HFFc6 (cell line): Measurements from ENCODE around the gene ATE1. TPM values are rescaled to one million over a fixed set of nuclear protein-coding genes. Genes with fewer than 3 reads are reported as not detected.

Experiments used
- DNase-seq: peaks from one replicate; pipeline ENCODE4 v3.0.0-alpha.2; 2018
- H3K27ac Mint-ChIP-seq: 2 replicates; pipeline ENCODE4 v1.8.0; 2020; ENCODE audit warnings: mild to moderate bottlenecking, mixed read lengths
- H3K27me3 Mint-ChIP-seq: 2 replicates; pipeline ENCODE4 v1.8.0; 2021; ENCODE audit warnings: mild to moderate bottlenecking, moderate library complexity, mixed read lengths; ENCODE audit not compliant: insufficient read depth
- H3K36me3 Mint-ChIP-seq: 2 replicates; pipeline ENCODE4 v1.8.0; 2021; ENCODE audit warnings: low read depth, mixed read lengths
- H3K4me1 Mint-ChIP-seq: 2 replicates; pipeline ENCODE4 v1.8.0; 2020; ENCODE audit warnings: low read depth, mixed read lengths
- H3K4me3 Mint-ChIP-seq: 2 replicates; pipeline ENCODE4 v1.8.0; 2020; ENCODE audit warnings: mild to moderate bottlenecking, moderate library complexity, mixed read lengths
- H3K9me3 Mint-ChIP-seq: 2 replicates; pipeline ENCODE4 v1.8.0; 2020; ENCODE audit warnings: mild to moderate bottlenecking, mixed read lengths
- CTCF ChIP-seq: fragments of 200-600 bp; sonication (generic); IDR thresholded peaks from 2 replicates; pipeline ENCODE4 v1.5.0; 2021; ENCODE audit warnings: antibody characterized with exemption, mild to moderate bottlenecking
- total RNA-seq, 6 experiments: library from RNA; stranded (reverse); fragmentation: NEBNext Ultra II Directional; extraction: Animal tissue kit (Norgen Biotek cat#: 25700); gene quantifications; 2 replicates in 1 of 6; 3 replicates in 5 of 6; pipeline ENCODE4 v1.2.3, GENCODE V29; 2021

The ATE1 gene
- total RNA-seq, 6 experiments from 2014 or later: 19.4 to 25.2 (median 21.0) TPM

GRCh38 chr10:121800146-121800545 lies 127.7 kb downstream of the ATE1 start:
- Mint-ChIP-seq H3K27me3 (no peaks in the 10 kb centered on the region; the same call in 1 of the 2 replicates), H3K4me1 (no peaks in the 10 kb centered on the region), H3K9me3 (no peaks in the 10 kb centered on the region), H3K36me3 (peaks cover 8% of the 10 kb centered on the region; the same call in 1 of the 2 replicates), H3K27ac (no peak overlapping the region), H3K4me3 (no peak overlapping the region)
- TF ChIP-seq CTCF: no peak
- DNase-seq: no peak

- Mint-ChIP-seq H3K36me3 (peaks cover 5% of the 10 kb centered on the region; the same call in 1 of the 2 replicates), H3K4me3 (no peak overlapping the region), H3K27ac (no peak overlapping the region), H3K4me1 (no peaks in the 10 kb centered on the region; the same call in 1 of the 2 replicates), H3K9me3 (no peaks in the 10 kb centered on the region), H3K27me3 (no peaks in the 10 kb centered on the region; the same call in 1 of the 2 replicates)
- no peak for TF ChIP-seq CTCF
- no peak for DNase-seq
Observed at GRCh38 chr10:121797490-121797889, 130.3 kb downstream of the ATE1 start.

GRCh38 chr10:121796342-121796741 lies 131.5 kb downstream of the ATE1 start:
- H3K4me1 Mint-ChIP-seq: peaks cover 8% of the 10 kb centered on the region; the same call in 1 of the 2 replicates
- DNase-seq: no peak
- H3K4me3 Mint-ChIP-seq: no peak overlapping the region
- H3K36me3 Mint-ChIP-seq: 0 out of 2 replicates have a peak, but pooled peaks cover 4% of the 10 kb centered on the region
- no peaks in the 10 kb centered on the region for H3K9me3 Mint-ChIP-seq
- no peak for TF ChIP-seq CTCF
- H3K27me3 Mint-ChIP-seq: no peaks in the 10 kb centered on the region; the same call in 1 of the 2 replicates
- H3K27ac Mint-ChIP-seq: no peak overlapping the region

GRCh38 chr10:121792198-121792597 lies 135.6 kb downstream of the ATE1 start:
- no peak for DNase-seq
- Mint-ChIP-seq H3K27me3 (no peaks in the 10 kb centered on the region), H3K4me1 (peaks cover 19% of the 10 kb centered on the region; the same call in 1 of the 2 replicates), H3K36me3 (no peaks in the 10 kb centered on the region), H3K27ac (no peak overlapping the region), H3K9me3 (no peaks in the 10 kb centered on the region), H3K4me3 (no peak overlapping the region)
- no peak for TF ChIP-seq CTCF

- DNase-seq: no peak
- Mint-ChIP-seq H3K4me3 (no peak overlapping the region), H3K4me1 (peaks cover 19% of the 10 kb centered on the region; the same call in 1 of the 2 replicates), H3K9me3 (no peaks in the 10 kb centered on the region), H3K27ac (no peak overlapping the region), H3K36me3 (no peaks in the 10 kb centered on the region), H3K27me3 (no peaks in the 10 kb centered on the region)
- TF ChIP-seq CTCF: no peak
Observed at GRCh38 chr10:121791761-121792160, 136.1 kb downstream of the ATE1 start.
